GM18951 (cell line): Measurements from ENCODE around the gene RNF224.

Experiments
- POLR2A ChIP-seq: IDR thresholded peaks from 4 replicates; pipeline ENCODE4 v1.6.1; 2011; ENCODE audit warnings: mild to moderate bottlenecking; ENCODE audit not compliant: insufficient read length, insufficient read depth; ENCODE audit errors: extremely low read depth
- in situ Hi-C: fragments of 300-500 bp; cut with MboI; formaldehyde crosslinking; loops from one replicate; pipeline ENCODE4 v1.12.0; 2022; ENCODE audit warnings: low sequenced_read_pairs, mixed read lengths, inconsistent platforms; ENCODE audit not compliant: unreplicated experiment

RNF224 gene

GRCh38 chr9:137214620-137215019 is 12.7 kb upstream of the RNF224 start:
- no peak for TF ChIP-seq POLR2A
- in situ Hi-C loops, result no loop called here

GRCh38 chr9:137215196-137215986 is 11.9 kb upstream of the RNF224 start:
- in situ Hi-C loops, result no loop called here
- no peak for TF ChIP-seq POLR2A

- in situ Hi-C loops, result no loop called here
- TF ChIP-seq POLR2A, result no peak
These were observed 10.9 kb upstream of the RNF224 start for GRCh38 chr9:137216188-137216965.

- in situ Hi-C loops, result no loop called here
- no peak for TF ChIP-seq POLR2A
These were observed 9.8 kb upstream of the RNF224 start for GRCh38 chr9:137217276-137218211.

GRCh38 chr9:137218212-137218753 is 9.0 kb upstream of the RNF224 start:
- no peak for TF ChIP-seq POLR2A
- in situ Hi-C loops, result no loop called here

GRCh38 chr9:137218754-137219271 is 8.5 kb upstream of the RNF224 start:
- no peak for TF ChIP-seq POLR2A
- in situ Hi-C loops, result no loop called here

GRCh38 chr9:137219757-137220316 is 7.5 kb upstream of the RNF224 start:
- no peak for TF ChIP-seq POLR2A
- in situ Hi-C loops, result loop anchor here (10.0 kb wide), 1 partner anchor 95 kb away; no protein-coding TSS in a partner anchor

- in situ Hi-C loops, result loop anchor here (10.0 kb wide), 1 partner anchor 96 kb away; no protein-coding TSS in a partner anchor
- no peak for TF ChIP-seq POLR2A
These were observed 6.8 kb upstream of the RNF224 start for GRCh38 chr9:137220317-137221094.

- in situ Hi-C loops, result loop anchor here (10.0 kb wide), 1 partner anchor 96 kb away; no protein-coding TSS in a partner anchor
- TF ChIP-seq POLR2A, result no peak
These were observed 6.2 kb upstream of the RNF224 start for GRCh38 chr9:137221095-137221505.

- in situ Hi-C loops, result loop anchor here (10.0 kb wide), 1 partner anchor 97 kb away; no protein-coding TSS in a partner anchor
- no peak for TF ChIP-seq POLR2A
These were observed 5.7 kb upstream of the RNF224 start for GRCh38 chr9:137221506-137222111.
